Hematopoietic multipotent progenitor cell treated with erythropoietin and hydrocortisone succinate and interleukin-3 and kit ligand, for 15 days (in vitro differentiated cells): ENCODE measurements around the gene CMSS1.
A peak's percentile ranks its signal among the peaks of the same experiment; 100 is the strongest.

Source experiments
- DNase-seq: peaks from one replicate; pipeline ENCODE4 v3.0.0-alpha.2; 2015; ENCODE audit warnings: low spot score

Gene CMSS1

DNA sequence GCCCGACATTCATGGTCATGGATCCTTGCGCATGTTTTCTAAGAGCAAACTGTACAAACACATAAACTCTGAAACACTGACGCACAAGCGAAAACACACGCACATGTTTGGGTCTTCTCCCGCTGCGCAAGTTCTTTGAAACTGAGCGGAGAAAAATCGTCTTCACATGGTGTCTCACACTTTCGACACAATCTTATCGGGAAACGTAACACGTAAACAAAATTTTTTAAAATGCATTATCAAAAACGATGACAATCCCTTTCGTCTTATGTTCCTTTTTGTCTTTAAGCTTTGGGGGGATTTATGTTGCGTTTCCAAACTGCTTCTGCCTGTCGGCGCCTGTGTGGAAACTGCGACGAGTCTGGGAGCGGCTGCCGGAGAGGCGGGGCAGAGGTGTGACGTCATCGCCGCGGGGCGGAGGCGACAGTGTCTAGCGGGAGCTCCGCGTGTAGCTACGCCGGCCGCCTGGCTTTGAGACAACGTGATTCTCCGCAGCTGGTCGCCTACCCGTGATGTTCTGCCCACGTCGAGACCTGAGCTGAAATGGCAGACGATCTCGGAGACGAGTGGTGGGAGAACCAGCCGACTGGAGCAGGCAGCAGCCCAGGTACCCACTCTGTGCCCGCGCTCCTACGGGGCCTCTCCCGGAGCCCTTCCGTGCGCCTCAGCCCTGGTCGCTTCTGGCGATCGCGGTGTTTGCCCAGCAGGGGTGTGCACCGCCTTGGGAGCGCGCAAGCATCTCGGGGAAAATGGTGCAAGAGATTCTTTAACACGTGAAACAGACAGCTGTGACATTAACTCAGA, at the start of gene CMSS1:
CMSS1 (plus strand) TSS at position 426 of the 804 bp plus-strand sequence.
- peak; percentile 89 for DNase-seq

DNA sequence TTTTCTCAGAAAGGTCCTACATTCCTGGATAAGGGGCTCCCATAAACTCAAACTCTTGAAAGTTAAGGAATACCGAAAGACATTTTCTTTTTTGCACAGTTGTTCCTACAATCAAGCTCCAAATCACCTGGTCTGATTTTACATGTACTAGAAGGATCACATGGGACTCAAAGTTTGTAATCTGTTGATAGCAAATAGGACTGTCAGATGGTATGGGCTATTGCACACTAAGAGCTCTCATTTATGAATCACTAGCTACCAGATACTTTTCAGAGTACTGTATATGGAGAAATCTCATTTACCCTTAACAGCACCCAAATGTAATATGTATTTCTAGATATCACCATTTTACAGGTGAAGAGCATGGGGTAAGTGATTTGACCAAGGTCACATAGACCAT, 49.5 kb upstream of the CMSS1 start:
- DNase-seq = no peak

DNA sequence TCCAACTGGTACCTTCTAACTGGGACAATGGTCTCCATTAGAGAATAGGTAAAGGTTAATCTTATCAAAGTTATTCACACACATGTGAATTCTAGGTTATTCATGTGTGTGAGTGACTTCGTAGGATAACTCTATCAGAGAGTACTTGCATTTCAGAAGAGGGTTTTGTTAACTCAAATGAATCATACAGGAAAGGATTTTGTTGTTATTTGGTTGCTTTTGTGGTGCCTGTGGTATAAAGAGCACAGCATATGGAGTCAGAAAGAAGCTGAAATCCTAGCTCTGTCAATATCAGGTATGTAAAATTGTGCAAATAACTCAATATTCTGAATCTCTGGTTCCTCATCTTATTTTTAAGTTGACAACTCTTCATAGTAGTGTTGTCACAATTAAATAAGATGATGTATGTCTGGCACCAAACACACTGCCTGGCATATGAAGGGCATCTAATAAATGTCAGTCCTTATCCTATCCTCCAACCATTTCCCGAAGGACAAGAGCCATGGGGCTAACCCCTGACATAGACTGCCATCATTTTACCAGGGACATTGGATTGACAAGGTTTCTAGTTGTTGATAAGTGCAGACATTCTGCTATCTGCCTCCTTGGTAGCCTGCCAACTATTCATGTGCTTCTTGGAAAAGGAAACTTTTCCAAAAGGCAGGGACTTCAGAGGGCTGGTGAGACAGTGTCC, 48.7 kb upstream of the CMSS1 start:
- DNase-seq = no peak

DNA sequence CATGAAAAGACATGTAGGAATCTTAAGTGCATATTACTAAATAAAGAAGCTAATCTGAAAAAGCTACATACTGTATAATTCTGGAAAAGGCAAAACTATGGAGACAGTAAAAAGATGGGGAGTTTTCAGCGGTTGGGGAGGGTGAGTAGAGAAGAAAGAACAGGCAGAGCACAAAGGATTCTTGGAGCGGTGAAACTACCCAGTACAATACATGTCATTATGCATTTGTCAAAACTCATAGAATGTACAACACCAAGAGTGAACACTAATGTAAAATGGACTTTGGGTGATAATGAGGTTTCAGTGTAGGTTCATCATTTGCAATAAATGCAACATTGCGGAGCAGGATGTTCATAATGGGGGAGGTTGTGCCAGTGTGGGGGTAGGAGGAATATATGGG, 45.5 kb upstream of the CMSS1 start:
- DNase-seq = no peak

GRCh38 chr3:99772671-99773070, 45.0 kb upstream of the CMSS1 start:
- no peak for DNase-seq

- DNase-seq = no peak
Observed at GRCh38 chr3:99774467-99774866, 43.2 kb upstream of the CMSS1 start.

DNA sequence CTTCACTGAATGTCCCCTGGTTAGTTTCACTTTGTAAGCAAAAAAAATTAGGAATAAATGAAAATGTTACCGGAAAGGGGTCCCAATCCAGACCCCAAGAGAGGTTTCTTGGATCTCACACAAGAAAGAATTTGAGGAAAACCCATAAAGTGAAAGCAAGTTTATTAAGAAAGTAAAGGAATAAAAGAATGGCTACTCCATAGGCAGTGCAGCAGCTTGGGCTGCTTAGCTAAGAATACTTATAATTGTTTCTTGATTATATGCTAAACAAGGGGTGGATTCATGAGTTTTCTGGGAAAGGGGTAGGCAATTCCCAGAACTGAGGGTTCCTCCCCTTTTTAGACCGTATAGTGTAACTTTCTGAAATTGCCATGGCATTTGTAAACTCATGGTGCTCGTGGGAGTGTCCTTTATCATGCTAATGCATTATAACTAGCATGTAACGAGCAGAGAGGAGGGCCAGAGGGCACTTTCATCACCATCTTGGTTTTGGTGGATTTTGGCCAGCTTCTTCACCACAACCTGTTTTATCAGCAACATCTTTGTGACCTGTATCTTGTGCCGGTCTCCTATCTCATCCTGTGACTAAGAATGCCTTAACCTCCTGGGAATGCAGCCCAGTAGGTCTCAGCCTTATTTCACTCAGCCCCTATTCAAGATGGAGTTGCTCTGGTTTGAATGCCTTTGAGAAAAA, 41.0 kb upstream of the CMSS1 start:
- DNase-seq = no peak

GRCh38 chr3:99777210-99777549, 40.5 kb upstream of the CMSS1 start:
- DNase-seq = no peak

- no peak for DNase-seq
Observed at GRCh38 chr3:99777708-99778107, 40.0 kb upstream of the CMSS1 start.

DNA sequence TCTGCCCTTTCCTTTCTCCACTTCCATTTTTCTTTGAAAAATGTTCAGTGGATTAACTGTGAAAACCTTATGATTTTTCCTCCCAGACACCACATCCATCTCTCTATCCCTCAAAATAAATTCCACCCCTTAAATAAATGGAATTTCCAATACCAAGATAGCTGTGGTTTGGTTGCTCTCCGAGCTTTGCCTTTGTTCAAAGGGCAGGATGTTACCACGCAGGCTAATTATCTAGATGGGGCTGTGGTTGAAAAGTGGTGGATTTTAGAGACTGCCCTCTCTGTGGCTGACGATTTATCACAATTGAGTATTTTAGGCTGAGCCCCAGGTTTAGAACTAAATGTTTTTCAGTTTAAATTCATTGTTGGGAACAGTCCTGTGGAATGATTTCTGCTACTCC, 36.9 kb upstream of the CMSS1 start:
- DNase-seq = no peak

DNA sequence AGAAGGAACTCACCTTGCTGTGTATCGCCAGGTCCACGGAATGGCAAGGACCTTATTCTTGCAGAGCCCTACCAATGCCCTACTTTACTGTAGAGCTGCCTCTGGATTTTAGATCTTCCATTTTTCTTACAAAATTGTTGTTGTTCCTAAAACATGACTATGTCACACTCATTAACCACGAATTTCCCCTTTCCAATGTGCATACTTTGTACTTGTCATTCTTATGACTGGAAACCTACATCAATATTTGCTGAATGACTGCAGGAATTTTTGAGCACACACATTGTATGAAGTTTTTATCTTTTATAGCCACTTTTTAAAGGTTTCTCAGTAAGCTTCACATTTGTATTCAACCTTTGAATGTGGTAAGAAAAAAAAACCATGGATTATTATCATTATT, 35.9 kb upstream of the CMSS1 start:
- no peak for DNase-seq

GRCh38 chr3:99783011-99783573, 34.6 kb upstream of the CMSS1 start:
- no peak for DNase-seq

DNA sequence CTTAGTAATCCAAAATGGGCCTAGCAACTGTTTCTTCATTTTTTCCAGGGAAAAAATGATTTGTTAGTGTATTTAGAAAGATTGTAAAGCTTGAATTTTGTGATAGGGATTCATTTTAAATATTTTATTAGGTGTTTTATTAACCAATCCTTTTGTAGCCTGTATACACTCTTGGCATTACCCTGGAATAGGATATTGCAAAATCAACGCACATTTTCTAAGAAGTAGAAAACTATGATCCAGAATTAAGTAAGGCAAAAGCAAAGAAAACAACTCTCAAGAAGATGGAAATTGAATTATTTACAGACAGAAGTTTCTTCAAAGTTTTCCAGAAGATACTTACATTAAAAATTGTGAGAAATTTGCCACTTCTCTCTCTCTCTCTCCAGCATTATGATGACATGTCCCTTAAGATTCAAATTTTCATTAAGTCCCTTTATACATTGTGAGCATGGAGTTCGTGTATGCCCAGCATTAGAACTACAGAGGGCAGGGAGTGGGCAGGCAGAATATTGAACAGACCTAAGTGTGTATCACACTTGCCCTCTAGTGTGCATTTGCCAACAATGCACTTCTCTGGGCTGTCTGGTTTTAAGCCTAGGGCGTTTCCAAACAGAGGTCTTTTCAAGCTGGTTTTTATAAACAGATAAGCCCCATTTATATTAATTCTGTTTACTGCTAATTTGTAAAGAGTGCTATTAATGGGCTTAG, 28.5 kb upstream of the CMSS1 start:
- peak; percentile 22 for DNase-seq

DNA sequence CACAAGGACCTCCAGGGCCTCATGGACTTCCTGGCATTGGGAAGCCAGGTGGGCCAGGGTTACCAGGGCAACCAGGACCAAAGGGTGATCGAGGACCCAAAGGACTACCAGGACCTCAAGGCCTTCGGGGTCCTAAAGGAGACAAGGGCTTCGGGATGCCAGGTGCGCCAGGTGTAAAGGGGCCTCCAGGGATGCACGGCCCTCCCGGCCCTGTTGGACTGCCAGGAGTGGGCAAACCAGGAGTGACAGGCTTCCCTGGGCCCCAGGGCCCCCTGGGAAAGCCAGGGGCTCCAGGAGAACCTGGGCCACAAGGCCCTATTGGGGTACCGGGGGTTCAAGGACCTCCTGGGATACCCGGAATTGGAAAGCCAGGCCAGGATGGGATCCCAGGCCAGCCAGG, 23.2 kb upstream of the CMSS1 start:
- no peak for DNase-seq

DNA sequence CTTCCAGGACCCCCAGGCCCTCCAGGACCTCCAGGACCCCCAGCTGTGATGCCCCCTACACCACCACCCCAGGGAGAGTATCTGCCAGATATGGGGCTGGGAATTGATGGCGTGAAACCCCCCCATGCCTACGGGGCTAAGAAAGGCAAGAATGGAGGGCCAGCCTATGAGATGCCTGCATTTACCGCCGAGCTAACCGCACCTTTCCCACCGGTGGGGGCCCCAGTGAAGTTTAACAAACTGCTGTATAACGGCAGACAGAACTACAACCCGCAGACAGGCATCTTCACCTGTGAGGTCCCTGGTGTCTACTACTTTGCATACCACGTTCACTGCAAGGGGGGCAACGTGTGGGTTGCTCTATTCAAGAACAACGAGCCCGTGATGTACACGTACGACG, 22.1 kb upstream of the CMSS1 start:
- DNase-seq = no peak

GRCh38 chr3:99799422-99799821, 18.2 kb upstream of the CMSS1 start:
- DNase-seq = no peak

DNA sequence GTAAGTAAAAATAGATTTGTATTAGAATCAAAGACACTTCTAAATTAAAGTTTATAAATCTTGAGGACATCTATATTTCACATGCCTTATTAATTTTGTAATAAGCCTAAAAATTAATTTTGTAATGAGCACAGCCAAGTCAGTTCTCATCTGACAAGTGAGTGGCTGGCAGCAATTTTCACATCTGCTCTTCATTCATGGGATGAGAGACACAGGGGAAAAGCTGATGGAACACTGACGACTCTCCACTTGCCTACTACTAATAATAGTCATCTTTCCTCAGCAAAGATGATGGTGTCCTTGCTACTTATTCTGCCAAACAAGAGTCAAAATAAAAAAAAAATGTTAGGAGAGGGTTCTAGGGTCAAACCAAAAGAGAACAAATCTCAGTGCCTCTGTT, 14.4 kb upstream of the CMSS1 start:
- no peak for DNase-seq

DNA sequence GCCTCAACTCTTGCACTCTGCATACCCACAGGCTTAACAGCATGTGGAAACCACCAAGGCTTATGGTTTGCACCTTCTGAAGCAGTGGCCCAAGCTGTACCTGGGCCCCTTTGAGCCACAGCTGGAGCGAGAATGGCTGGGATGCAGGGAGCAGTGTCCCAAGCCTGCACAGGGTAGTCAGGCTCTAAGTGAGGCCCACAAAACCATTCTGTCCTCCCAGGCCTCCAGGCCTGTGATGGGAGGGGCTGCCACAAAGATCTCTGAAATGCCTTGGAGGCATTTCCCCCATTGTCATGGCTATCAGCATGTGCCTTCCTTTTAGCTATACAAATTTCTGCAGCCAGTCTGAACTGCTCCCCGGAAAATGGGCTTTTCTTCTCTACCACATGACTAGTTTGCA, 12.5 kb upstream of the CMSS1 start:
- DNase-seq = no peak

GRCh38 chr3:99808163-99808794, 9.4 kb upstream of the CMSS1 start:
- DNase-seq = peak; percentile 56

DNA sequence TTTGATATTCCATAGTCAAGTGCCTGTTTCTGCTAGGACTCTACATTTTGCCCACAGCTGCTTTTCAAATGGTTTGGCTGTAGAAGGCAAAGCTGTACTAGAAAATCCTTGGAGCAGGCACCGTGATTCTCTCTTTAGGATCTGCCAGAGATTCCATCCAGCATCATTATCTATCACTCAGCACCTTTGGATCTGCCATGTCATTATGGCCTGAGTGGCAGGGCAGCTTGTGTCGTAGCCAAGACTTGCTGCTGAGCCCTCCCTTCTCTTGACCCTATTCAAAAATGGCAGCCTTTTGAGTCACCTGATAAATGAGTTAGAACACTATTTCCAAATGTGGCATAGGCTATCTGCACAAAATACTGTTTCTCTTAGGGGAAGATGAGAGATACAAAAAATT, 8.1 kb upstream of the CMSS1 start:
- no peak for DNase-seq

DNA sequence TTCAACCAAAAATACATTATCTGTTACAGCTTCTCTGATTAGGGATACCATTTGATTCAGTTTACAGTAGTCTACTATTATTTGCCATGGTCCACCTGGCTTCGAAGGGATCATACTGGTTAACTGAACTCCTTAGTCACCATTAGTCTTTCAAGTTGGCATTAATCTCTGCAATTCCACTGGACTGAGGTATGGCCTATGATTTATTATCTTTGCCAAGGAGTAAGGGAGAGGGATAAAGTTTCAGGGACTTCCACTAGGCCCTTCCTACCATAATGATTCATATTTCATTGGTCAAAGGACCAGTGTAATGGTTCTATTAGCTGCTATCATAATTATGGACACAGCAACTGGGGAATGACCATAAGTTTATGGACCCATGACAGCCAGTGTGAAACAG, 7.3 kb upstream of the CMSS1 start:
- DNase-seq = no peak

DNA sequence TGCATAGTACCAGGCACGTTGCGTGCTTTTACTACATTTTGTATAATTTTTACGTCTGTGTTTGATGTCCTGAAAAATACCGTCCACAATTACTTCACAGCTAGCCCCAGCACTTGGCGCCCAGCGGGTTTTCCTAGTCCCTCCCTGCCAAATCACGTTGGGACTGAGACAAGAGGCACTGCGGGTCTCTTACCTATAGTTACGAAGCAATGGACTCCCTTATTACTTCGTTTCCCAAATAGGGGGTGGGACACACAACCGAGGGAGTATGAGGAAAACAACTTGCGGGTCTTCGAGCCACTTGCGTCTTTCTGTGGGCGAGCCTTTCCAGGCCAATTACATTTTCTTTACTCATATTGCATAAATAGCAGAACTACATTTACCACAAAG, 620 bp upstream of the CMSS1 start:
- no peak for DNase-seq
